ENCODE results near the gene APBA2.

APBA2 gene

GRCh38 chr15:28913171-28913765 is 27.5 kb downstream of the APBA2 start:
- Histone ChIP-seq H3K36me3 (replicated peaks; ENCODE audit: insufficient read depth, low read length) (no peaks in the 10 kb centered on the region), H3K4me1 (ENCODE audit: low read length) (no peaks in the 10 kb centered on the region), H3K9me2 (replicated peaks; ENCODE audit: insufficient read depth, low read length) (no peaks in the 10 kb centered on the region), H2AFZ (ENCODE audit: low read length) (no peak overlapping the region), H3F3A (ENCODE audit: insufficient read depth, low read length) (no peaks in the 10 kb centered on the region), H3K27me3 (replicated peaks; ENCODE audit: insufficient read depth, low read length) (no peaks in the 10 kb centered on the region), H3K4me2 (ENCODE audit: low read depth, low read length) (no peak overlapping the region), H3K9me3 (replicated peaks; ENCODE audit: insufficient read depth, low read length) (no peaks in the 10 kb centered on the region), H3K27ac (ENCODE audit: low read length) (no peak overlapping the region), H3K9ac (ENCODE audit: low read length) (no peak overlapping the region), H3K79me2 (ENCODE audit: low read length) (peaks cover 16% of the 10 kb centered on the region), H3K4me3 (ENCODE audit: low read length) (no peak overlapping the region), H4K20me1 (ENCODE audit: insufficient read depth, low read length) (no peaks in the 10 kb centered on the region)
- no peak for DNase-seq
- TF ChIP-seq EZH2 (optimal IDR thresholded peaks at IDR 0.05; ENCODE audit: low read depth, low read length) (no peak), EZH2phosphoT487 (IDR thresholded peaks at IDR 0.05; ENCODE audit: low read length) (no peak)
- TF ChIP-seq, protein P1, sequence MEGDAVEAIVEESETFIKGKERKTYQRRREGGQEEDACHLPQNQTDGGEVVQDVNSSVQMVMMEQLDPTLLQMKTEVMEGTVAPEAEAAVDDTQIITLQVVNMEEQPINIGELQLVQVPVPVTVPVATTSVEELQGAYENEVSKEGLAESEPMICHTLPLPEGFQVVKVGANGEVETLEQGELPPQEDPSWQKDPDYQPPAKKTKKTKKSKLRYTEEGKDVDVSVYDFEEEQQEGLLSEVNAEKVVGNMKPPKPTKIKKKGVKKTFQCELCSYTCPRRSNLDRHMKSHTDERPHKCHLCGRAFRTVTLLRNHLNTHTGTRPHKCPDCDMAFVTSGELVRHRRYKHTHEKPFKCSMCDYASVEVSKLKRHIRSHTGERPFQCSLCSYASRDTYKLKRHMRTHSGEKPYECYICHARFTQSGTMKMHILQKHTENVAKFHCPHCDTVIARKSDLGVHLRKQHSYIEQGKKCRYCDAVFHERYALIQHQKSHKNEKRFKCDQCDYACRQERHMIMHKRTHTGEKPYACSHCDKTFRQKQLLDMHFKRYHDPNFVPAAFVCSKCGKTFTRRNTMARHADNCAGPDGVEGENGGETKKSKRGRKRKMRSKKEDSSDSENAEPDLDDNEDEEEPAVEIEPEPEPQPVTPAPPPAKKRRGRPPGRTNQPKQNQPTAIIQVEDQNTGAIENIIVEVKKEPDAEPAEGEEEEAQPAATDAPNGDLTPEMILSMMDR (IDR thresholded peaks at IDR 0.05; ENCODE audit: low read length), result no peak

- H3K4me1 ChIP-seq (ENCODE audit: low read length), result no peaks in the 10 kb centered on the region
These were observed 28.3 kb downstream of the APBA2 start for GRCh38 chr15:28914046-28914445.

GRCh38 chr15:28914483-28915023 is 28.8 kb downstream of the APBA2 start:
- Histone ChIP-seq H4K20me1 (ENCODE audit: insufficient read depth, low read length) (no peaks in the 10 kb centered on the region), H3K9ac (ENCODE audit: low read length) (no peak overlapping the region), H3K79me2 (ENCODE audit: low read length) (peaks cover 16% of the 10 kb centered on the region), H3K9me3 (replicated peaks; ENCODE audit: insufficient read depth, low read length) (no peaks in the 10 kb centered on the region), H2AFZ (ENCODE audit: low read length) (no peak overlapping the region), H3K9me2 (replicated peaks; ENCODE audit: insufficient read depth, low read length) (no peaks in the 10 kb centered on the region), H3K36me3 (replicated peaks; ENCODE audit: insufficient read depth, low read length) (no peaks in the 10 kb centered on the region), H3K4me1 (ENCODE audit: low read length) (no peaks in the 10 kb centered on the region), H3K27ac (ENCODE audit: low read length) (no peak overlapping the region), H3K4me2 (ENCODE audit: low read depth, low read length) (no peak overlapping the region), H3K27me3 (replicated peaks; ENCODE audit: insufficient read depth, low read length) (no peaks in the 10 kb centered on the region), H3K4me3 (ENCODE audit: low read length) (no peak overlapping the region), H3F3A (ENCODE audit: insufficient read depth, low read length) (no peaks in the 10 kb centered on the region)
- TF ChIP-seq, protein P1 (IDR thresholded peaks at IDR 0.05; ENCODE audit: low read length), result no peak
- TF ChIP-seq EZH2phosphoT487 (IDR thresholded peaks at IDR 0.05; ENCODE audit: low read length), result no peak
- no peak for TF ChIP-seq EZH2 (optimal IDR thresholded peaks at IDR 0.05; ENCODE audit: low read depth, low read length)
- DNase-seq, result no peak

More at GRCh38 chr15:28914046-28914445, 28.3 kb downstream of the APBA2 start:
- Histone ChIP-seq H3K79me2 (ENCODE audit: low read length) (peaks cover 16% of the 10 kb centered on the region), H3K4me3 (ENCODE audit: low read length) (no peak overlapping the region), H3K4me2 (ENCODE audit: low read depth, low read length) (no peak overlapping the region), H3K27me3 (replicated peaks; ENCODE audit: insufficient read depth, low read length) (no peaks in the 10 kb centered on the region), H3K36me3 (replicated peaks; ENCODE audit: insufficient read depth, low read length) (no peaks in the 10 kb centered on the region), H2AFZ (ENCODE audit: low read length) (no peak overlapping the region), H3K9ac (ENCODE audit: low read length) (no peak overlapping the region), H3F3A (ENCODE audit: insufficient read depth, low read length) (no peaks in the 10 kb centered on the region), H3K9me3 (replicated peaks; ENCODE audit: insufficient read depth, low read length) (no peaks in the 10 kb centered on the region), H4K20me1 (ENCODE audit: insufficient read depth, low read length) (no peaks in the 10 kb centered on the region), H3K9me2 (replicated peaks; ENCODE audit: insufficient read depth, low read length) (no peaks in the 10 kb centered on the region), H3K27ac (ENCODE audit: low read length) (no peak overlapping the region)
- TF ChIP-seq, protein P1 (IDR thresholded peaks at IDR 0.05; ENCODE audit: low read length), result no peak
- no peak for TF ChIP-seq EZH2 (optimal IDR thresholded peaks at IDR 0.05; ENCODE audit: low read depth, low read length)
- no peak for TF ChIP-seq EZH2phosphoT487 (IDR thresholded peaks at IDR 0.05; ENCODE audit: low read length)
- DNase-seq, result no peak

Data from MM.1S (cell line).